ENCODE data around the gene FSTL1. TPM values are rescaled to one million over a fixed set of nuclear protein-coding genes. Genes with fewer than 3 reads are reported as not detected.

The FSTL1 gene
- total and polyA plus RNA-seq, 2 of the 8 experiments (the other 6 are each of a cell fraction or from before 2014, with no cell fraction given) = 158 to 516 TPM

DNA sequence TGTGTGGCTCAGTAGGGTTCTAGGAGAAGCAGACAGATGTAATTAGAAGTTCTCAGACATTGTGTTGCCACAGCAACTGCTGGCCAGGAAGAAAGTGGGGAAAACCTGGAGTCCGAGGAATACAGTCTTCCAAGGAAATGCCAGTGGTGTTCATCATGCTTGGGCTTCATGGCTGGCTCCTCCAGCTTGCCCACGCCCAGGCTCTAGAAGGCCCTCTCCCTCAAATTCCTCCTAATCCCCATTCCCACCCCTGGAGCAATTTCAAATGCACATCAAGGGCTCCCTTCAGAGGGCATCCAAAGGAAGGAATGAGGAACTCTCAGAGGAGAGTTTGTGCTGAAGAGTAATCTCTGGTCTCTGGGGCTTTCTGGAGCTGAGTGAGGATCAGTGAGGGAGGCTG lies 21.9 kb downstream of the FSTL1 start:
- H3K23ac ChIP-seq (ENCODE audit: insufficient read length) = no peak overlapping the region
- H3K27ac ChIP-seq (ENCODE audit: low read depth, low read length) = no peak overlapping the region
- H2BK120ac ChIP-seq (replicated peaks; ENCODE audit: low read depth, low read length) = no peak overlapping the region
- H3K79me2 ChIP-seq (ENCODE audit: control insufficient read depth in 1 of 2, insufficient read depth in 2 of 2, low read length in 2 of 2) = peaks cover 0 to 63% of the 10 kb centered on the region in 2 experiments; a peak in 2 of 4 replicates
- no peak overlapping the region for H3K14ac ChIP-seq (ENCODE audit: insufficient read length)
- H3K56ac ChIP-seq (replicated peaks; ENCODE audit: insufficient read length, low read depth, low read length) = no peak overlapping the region
- no peak overlapping the region for H4K5ac ChIP-seq (ENCODE audit: insufficient read length, low read depth, low read length)
- no peak overlapping the region for H3K4me3 ChIP-seq (ENCODE audit: extremely low read depth in 1 of 4, insufficient read depth in 2 of 4, low read depth in 3 of 4, low read length in 4 of 4)
- peaks cover 0 to 17% (median 8%) of the 10 kb centered on the region in 4 experiments; a peak in 7 of 8 replicates for H3K36me3 ChIP-seq (ENCODE audit: control insufficient read depth in 2 of 4, insufficient read depth in 4 of 4, low read length in 3 of 4)
- H3K18ac ChIP-seq (ENCODE audit: extremely low read depth, low read length) = no peak overlapping the region
- H4K8ac ChIP-seq (ENCODE audit: extremely low read depth, insufficient read depth, low read length) = no peak overlapping the region
- no peak overlapping the region for H2BK12ac ChIP-seq (ENCODE audit: low read depth, low read length)
- ChIA-PET CTCF (ENCODE audit: partially characterized antibody) (interaction anchor here (2.5 to 23.6 kb wide), 3 partner anchors 12 to 130 kb away, joined by 8 to 294 read pairs (median 25); partner anchors contain the start of gene FSTL1), POLR2A (ENCODE audit: partially characterized antibody) (interaction anchor here (0.5 to 21.2 kb wide), 5 partner anchors 11 to 130 kb away, joined by 3 to 299 read pairs (median 3); partner anchors contain the start of gene FSTL1)
- no peak overlapping the region for H3K4ac ChIP-seq (replicated peaks; ENCODE audit: insufficient read length, low read depth, low read length)
- H2BK15ac ChIP-seq (ENCODE audit: low read length) = no peak overlapping the region
- no peak for DNase-seq (ENCODE audit: low read depth in 1 of 2, low spot score in 2 of 2)
- H2BK5ac ChIP-seq (ENCODE audit: low read depth, low read length) = no peak overlapping the region
- peaks cover 3 to 7% of the 10 kb centered on the region in 2 experiments for H4K20me1 ChIP-seq (replicated peaks in 1 of 2; ENCODE audit: control insufficient read depth in 1 of 2, insufficient read depth in 2 of 2, low read length in 2 of 2)
- 94% methylated on average over 2 of the region's 2 CpGs; no CpG with 5 or more reads in 1 of the 2 experiments for WGBS, 2 experiments (ENCODE audit: extremely low coverage in 1 of 2, insufficient coverage in 1 of 2, insufficient read length in 1 of 2, insufficient replicate concordance in 2 of 2, low coverage in 1 of 2, low lambda C conversion rate in 2 of 2, missing lambda C conversion rate in 1 of 2)
- no peaks in the 10 kb centered on the region; the same call in none of the 2 replicates for H3K79me1 ChIP-seq (ENCODE audit: low read depth, low read length)
- no peak overlapping the region for H2AK5ac ChIP-seq (ENCODE audit: low read depth, low read length)
- H2BK20ac ChIP-seq (ENCODE audit: low read length) = no peak overlapping the region
- no peaks in the 10 kb centered on the region for H3K27me3 ChIP-seq (replicated peaks in 1 of 4; ENCODE audit: control insufficient read depth in 3 of 4, extremely low read depth in 1 of 4, insufficient read depth in 3 of 4, low read length in 3 of 4)
- no peaks in the 10 kb centered on the region for H3K9me3 ChIP-seq (ENCODE audit: insufficient read depth in 2 of 2, low read depth in 1 of 2, low read length in 1 of 2)
- H2AFZ ChIP-seq (ENCODE audit: low read length) = no peak overlapping the region
- H4K91ac ChIP-seq (replicated peaks; ENCODE audit: insufficient read length, low read length) = no peak overlapping the region
- no peak for FAIRE-seq
- H3K9ac ChIP-seq (replicated peaks in 1 of 4; ENCODE audit: extremely low read depth in 1 of 4, low read depth in 3 of 4, low read length in 3 of 4) = no peak overlapping the region
- no peak overlapping the region for H3K4me2 ChIP-seq (ENCODE audit: insufficient read depth in 1 of 2, low read depth in 2 of 2, low read length in 2 of 2)
- peaks cover 0 to 15% (median 12%) of the 10 kb centered on the region in 4 experiments; a peak in 6 of 7 replicates for H3K4me1 ChIP-seq (replicated peaks in 1 of 4; ENCODE audit: control insufficient read depth in 3 of 4, insufficient read depth in 4 of 4, low read length in 3 of 4)
- no peaks in the 10 kb centered on the region for H3K23me2 ChIP-seq (ENCODE audit: low read depth, low read length)
- TF ChIP-seq, protein P1, sequence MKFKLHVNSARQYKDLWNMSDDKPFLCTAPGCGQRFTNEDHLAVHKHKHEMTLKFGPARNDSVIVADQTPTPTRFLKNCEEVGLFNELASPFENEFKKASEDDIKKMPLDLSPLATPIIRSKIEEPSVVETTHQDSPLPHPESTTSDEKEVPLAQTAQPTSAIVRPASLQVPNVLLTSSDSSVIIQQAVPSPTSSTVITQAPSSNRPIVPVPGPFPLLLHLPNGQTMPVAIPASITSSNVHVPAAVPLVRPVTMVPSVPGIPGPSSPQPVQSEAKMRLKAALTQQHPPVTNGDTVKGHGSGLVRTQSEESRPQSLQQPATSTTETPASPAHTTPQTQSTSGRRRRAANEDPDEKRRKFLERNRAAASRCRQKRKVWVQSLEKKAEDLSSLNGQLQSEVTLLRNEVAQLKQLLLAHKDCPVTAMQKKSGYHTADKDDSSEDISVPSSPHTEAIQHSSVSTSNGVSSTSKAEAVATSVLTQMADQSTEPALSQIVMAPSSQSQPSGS (IDR thresholded peaks at IDR 0.05; ENCODE audit: low read length) = no peak
- no peak for TF ChIP-seq RBBP5 (IDR thresholded peaks at IDR 0.05; ENCODE audit: borderline replicate concordance, low read depth, low read length)
- TF ChIP-seq HDAC6 (IDR thresholded peaks at IDR 0.05; ENCODE audit: low read depth, low read length) = no peak
- TF ChIP-seq JUND (IDR thresholded peaks at IDR 0.05; ENCODE audit: low read length) = no peak
- TF ChIP-seq MAFK (IDR thresholded peaks at IDR 0.05; ENCODE audit: low read depth, low read length) = no peak
